ENCODE measurements around the gene MYLK4.

Gene MYLK4

DNA sequence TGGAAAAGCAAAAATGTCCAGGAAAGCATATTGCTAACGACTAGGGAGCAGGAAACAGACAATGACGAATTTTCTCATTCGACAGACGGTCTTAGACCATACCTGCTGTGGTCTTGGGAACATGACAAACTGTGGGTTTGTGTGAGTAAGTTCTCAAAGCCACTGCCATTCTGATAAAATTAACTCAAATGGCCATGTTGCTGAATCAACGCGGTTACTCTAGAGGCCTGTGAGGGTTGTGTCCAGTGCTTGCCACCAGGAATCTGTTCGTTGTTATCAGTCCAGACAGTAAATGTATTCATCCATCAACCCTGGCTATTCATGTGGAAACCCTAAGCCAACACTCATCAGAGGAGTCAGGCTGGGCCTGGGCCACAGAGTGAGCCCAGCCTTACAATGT lies 124.3 kb downstream of the MYLK4 start:
- no peak for DNase-seq (ENCODE audit: low read depth)

DNA sequence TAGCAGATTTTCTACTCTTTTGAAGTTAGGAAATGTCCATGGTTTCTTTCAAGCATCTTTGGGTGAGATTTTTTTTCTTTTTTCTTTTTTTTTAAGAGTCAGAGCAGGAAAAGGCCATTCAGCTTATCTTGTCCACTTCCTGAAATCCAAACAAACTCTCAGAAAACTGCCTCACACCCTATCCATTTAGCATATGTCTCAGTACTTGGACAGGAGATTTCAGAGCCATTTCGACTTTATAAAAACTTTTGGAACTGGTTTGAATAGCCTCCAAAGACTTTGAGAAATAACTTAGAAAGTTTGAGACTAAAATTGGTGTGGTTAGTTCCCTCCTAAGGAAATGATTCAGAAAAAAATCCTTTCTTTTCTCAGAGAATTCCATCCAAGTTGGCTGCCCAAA lies 125.1 kb downstream of the MYLK4 start:
- no peak for DNase-seq (ENCODE audit: low read depth)

- no peak for DNase-seq (ENCODE audit: low read depth)
Observed at GRCh38 chr6:2624177-2624576, 126.5 kb downstream of the MYLK4 start.

GRCh38 chr6:2623295-2623694 lies 127.4 kb downstream of the MYLK4 start:
- DNase-seq (ENCODE audit: low read depth), result no peak

GRCh38 chr6:2622671-2623070 lies 128.1 kb downstream of the MYLK4 start:
- DNase-seq (ENCODE audit: low read depth), result no peak

DNA sequence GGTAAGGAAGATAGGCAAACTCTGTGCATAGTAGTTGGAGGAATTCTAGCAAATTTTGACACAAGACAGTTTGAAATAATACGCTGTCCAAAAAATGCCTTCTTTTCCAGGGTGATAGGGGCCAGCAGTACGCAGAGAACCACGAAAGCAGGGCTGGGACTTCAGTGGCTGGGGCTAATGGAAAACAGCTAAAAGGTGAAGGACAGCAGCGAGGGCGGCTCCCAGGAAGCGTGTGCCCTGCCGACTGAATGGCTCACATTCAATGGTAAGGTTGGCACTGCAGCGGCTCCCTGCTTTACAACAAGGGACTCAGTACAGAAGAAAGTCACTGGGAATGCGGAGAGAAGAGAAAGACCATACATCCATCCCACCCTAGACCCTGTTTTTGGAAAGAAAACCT lies 131.1 kb downstream of the MYLK4 start:
- DNase-seq (ENCODE audit: low read depth), result no peak

DNA sequence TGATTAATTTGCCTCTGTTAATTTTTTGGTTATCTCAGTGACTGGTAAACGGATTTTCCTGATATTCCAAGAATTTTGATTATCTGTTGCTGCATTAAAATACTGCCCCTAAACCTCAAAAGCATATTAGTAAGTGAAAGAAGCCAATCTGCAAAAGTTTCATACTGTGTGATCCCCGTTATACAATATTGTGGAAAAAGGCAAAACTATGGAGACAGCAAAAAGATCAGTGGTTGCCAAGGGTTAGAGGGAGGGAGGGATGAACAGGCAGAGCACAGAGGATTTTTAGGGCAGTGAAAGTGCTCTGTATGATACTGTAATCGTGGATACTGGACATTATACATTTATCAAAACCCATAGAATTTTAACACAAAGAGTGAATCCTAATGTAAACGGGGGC lies 133.0 kb downstream of the MYLK4 start:
- no peak for DNase-seq (ENCODE audit: low read depth)

- DNase-seq (ENCODE audit: low read depth), result no peak
Observed at GRCh38 chr6:2616811-2617210, 133.9 kb downstream of the MYLK4 start.

DNA sequence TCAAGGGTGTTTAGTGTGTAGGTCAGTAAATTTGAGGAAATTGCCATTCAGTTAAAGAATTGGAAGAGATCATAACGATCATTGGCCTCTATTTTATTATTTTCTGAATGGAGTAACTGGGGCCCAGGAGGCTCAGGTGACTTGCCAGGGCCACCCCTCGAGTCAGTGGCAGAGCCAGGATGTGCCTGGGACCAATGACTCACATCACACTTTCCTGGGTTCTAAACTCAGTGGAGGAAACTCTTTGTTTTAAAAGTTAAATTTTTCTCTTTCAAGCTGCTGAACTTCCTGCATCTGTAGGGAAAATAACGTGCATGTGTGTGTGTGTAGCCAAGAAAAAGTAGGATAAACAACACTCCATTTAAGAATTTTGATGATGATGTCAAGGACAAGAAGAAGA lies 135.5 kb downstream of the MYLK4 start:
- DNase-seq (ENCODE audit: low read depth), result no peak

DNA sequence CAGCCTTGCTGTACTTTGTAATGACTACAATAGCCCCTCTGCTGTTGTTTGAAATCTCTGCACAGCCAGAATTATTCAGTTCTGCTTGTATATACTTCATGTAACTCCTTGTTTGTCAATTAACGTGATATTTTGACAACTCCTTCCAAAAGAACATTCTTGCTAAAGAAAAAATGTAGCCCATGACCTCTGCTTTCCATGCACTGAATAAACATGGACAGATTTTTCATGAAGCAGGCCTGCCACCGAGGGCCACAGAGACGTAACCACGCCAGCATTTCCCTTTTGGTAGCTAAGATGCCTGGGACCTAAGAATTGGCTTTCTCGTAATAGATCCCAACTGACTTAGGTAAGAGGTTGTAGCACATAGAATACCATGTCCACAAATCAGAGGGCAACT lies 135.9 kb downstream of the MYLK4 start:
- no peak for DNase-seq (ENCODE audit: low read depth)

DNA sequence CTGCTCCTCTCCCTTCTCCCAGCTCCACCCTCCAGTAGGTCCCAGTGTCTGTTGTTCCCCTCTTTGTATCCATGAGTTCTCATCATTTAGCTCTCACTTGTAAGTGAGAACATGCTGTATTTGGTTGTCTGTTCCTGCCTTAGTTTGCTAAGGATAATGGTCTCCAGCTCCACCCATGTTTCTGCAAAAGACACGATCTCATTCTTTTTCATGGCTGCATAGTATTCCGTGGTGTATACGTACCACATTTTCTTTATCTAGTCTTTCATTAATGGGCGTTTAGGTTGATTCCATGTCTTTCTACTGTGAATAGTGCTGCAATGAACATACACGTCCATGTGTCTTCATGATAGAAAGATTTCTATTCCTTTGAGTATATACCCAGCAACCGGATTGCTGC lies 136.6 kb downstream of the MYLK4 start:
- DNase-seq (ENCODE audit: low read depth), result no peak
